GM03348 (cell line): ENCODE results near the gene DDX51.
"Not testable (repeated sequence)": the region's sequence is repeated elsewhere in the genome, so short reads cannot be mapped to it uniquely, and the experiment has no call there.

Source experiments
- DNase-seq: peaks from one replicate; pipeline ENCODE4 v3.0.0; 2012; ENCODE audit warnings: low spot score

DDX51 gene

GRCh38 chr12:132116709-132117557 is 27.2 kb downstream of the DDX51 start:
- no peak for DNase-seq

DNA sequence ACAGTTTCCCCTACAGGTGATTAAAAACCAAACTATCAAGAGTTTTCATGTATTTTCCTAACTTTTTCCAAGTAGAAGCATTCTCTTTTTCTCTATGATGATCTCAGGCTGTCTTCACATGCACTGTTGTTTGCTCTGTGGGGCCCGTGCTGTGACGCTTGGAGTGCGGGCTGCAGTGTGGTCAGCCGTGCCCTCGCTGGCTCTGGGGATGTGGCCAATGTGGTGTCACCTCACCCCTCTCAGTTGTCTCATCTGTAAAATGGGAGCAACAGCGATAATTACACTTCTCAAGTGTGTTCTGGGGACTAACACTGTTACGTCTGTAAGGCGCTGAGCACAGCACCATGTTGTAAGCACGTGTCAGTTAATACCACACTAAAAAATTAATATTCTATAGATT is 28.6 kb downstream of the DDX51 start:
- no peak for DNase-seq

- DNase-seq: no peak
These were observed 29.5 kb downstream of the DDX51 start for GRCh38 chr12:132114667-132115066.

GRCh38 chr12:132111654-132112304 is 32.3 kb downstream of the DDX51 start:
- no peak for DNase-seq

DNA sequence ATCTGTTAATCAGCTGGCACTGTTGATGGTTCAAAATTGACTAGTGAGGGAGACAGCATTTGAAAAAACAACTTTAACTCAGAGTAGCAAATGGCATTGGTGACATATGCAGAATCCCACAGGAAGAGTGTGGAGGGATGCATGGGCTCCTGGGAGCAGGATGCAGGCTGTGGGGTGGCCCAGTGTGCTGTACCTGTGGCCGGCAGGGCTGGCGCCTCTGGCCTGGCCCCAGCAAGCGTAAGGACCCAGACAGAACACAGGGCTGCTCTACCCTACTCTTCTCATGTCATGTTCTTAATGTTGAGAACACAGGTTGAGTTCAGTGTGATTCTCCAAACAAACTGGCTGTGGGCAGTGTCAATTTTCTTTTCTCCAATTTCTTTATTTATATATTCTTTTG is 33.4 kb downstream of the DDX51 start:
- no peak for DNase-seq

DNA sequence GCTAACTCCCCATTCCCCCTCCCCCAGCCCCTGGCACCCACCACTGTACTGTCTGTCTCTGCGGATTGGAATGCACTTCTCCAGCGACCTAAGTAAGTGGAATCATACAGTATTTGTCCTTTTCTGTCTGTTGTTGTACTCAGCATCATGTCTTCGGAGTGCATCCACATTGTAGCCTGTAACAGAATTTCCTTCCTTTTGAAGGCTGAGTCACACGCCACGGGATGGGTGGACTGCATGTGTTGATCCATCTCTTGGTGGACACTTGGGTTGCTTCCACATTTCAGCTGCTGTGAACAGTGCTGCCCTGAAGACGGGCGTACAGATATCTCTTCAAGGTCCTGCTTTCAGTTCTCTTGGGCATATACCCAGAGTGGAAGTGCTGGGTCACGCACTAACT is 34.4 kb downstream of the DDX51 start:
- DNase-seq: no peak

DNA sequence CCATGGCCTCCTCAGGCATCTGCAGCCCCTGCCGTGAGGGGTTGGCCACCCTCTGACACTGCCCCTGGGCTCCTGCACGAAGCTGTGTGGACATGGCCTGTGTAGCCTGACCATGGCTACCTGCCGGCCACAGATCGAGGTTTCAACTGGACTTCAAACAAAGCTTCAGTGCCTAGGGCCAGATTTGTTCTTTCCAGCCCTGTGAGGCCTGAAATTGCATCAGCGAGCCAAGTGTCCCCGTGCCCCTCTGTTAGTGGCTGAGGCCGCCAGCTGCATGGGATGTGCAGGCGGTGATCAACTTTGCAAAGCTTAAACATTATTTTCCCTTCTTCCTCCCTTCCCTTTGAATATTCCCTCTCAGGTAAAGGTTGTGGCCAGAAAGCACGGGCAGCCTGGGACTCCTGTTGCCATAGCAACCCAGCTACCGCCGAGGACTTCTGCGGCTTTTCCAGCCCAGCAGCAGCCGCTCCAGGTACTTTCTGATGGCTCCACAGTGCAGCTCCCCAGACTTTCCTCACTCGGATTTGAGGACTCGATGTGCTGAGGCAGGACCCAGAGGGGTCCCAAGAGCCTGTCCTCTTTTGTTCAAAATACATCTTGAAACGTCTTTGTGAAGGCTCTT is 35.8 kb downstream of the DDX51 start:
- DNase-seq: no peak

GRCh38 chr12:132106921-132107320 is 37.2 kb downstream of the DDX51 start:
- DNase-seq: no peak

- DNase-seq: no peak
These were observed 38.7 kb downstream of the DDX51 start for GRCh38 chr12:132105467-132105866.

DNA sequence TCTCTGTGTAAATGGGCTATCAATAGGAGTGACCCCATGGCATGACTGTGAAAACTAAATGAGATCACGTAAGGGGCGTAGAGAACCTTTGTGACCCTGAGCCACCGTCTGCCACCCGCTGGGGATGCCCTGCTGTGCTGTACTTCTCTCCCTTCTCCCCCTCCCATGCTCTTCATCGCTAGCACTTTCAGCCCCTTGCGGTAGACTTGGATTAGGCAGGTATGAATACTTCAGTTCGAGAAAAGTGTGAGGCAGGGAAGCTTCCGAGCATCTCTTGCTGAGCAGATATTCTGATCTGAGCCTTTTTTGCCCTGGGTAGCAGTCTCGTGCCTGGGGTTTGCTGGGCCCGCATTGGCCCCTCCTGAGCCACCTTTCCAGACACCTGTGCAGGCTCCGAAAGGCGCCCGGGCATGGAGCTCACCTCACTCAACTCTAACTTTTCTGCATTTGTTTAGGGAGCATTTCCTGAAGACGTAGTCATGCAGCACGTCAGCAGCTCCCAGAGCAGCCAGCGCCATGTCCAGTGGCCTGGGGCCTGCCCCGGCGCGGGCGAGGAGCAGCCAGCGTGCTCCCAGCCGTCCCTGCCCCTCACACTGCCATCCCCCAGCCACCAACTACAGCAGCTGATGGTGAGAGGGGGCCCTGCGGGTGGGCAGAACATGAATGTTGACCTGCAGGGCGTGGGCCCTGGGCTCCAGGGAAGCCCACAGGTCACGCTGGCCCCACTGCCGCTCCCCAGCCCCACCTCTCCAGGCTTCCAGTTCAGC is 40.4 kb downstream of the DDX51 start:
- no peak for DNase-seq

DNA sequence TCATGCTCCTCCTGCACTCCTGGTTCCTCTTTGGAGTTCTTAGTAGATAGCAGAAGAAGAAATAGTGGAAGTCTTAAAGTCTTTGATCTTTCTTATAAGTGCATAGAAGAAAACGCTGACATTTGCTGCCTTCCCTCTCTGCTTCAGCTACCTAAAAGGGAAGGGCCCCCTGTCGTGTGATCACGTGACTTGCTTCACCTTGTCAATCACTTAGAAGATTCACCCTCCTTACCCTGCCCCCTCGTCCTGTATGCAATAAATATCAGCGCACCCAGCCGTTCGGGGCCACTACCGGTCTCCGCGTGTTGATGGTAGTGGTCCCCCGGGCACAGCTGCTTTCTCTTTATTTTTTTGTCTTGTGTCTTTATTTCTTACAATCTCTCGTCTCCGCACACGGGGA is 41.0 kb downstream of the DDX51 start:
- not testable (repeated sequence) for DNase-seq

GRCh38 chr12:132102297-132102696 is 41.8 kb downstream of the DDX51 start:
- no peak for DNase-seq

DNA sequence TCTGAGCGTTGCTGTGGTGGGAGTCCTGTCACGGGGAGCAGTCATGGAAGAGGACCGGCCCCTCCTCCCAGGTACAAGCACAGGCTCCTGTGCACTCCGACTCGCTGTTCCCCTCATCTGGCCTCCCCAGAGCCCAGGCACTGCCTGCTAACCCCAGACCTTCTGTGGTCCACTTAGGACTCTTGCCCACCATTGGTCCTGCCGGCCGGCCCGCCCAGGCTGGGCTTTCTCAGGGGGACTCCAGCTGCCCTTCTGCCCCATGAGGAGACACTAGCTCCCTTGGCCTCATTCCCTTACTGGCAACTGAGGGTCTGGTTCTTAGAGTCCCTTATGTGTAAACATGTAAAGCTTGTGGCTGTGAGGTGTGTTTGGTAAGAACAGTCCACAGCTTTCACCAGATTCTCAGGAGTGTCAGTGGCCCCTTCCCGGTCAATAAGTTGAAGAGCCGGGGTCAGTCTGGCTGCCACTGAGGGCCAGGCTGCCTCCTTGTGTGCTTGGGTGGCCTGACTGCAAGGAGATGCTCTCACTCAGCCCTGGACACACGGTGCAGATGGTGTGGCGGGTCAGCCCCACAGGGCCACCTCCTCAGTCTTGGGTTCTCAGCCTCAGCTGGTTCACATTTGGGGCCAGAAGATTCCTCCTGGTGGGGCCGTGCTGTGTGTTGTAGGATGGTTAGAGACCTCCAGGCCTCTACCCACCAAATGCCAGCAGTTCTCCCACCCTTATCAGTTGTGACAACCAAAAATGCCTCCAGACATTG is 43.6 kb downstream of the DDX51 start:
- no peak for DNase-seq

DNA sequence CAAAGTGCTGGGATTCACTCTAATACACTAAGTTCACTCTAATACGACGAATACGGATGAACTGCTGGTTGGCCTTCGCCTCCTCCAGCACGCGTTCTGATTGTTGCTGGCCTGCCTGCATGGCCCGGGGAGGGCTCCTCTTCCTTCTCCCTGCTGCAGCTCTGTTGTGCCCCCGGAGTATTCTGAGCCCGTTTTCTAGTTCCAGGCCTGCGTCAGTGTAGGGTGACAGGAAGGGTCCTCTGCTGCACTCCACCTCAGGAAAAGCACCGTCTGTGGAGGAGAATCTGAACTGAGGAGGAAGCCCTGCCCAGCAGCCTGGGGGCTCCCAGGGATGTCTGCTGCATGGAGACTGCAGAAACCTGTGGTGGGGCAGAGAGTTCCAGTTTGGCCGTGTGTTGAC is 44.4 kb downstream of the DDX51 start:
- no peak for DNase-seq

GRCh38 chr12:132095520-132096409 is 48.4 kb downstream of the DDX51 start:
- DNase-seq: no peak

- DNase-seq: no peak
These were observed 49.7 kb downstream of the DDX51 start for GRCh38 chr12:132094269-132094891.

DNA sequence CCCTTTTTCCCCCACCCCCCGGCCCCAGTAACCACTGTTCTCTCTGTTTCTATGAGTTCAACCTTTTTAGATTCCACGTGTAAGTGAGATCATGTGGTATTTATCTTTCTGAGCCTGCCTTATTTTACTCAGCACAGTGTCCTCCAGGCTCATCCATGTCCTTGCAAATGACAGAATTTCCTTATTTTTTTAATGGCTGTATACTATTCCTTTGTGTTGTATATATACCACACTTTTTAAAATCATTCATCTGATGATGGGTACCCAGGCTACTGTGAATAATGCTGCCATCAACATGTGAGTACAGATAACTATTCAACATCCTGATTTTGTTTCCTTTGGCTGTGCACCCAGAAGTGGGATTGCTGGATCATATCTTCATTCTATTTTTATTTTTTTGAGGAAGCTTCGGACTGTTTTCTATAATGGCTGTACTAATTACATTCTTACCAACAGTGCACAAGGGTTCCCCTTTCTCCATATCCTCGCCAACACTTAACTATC is 54.7 kb downstream of the DDX51 start:
- no peak for DNase-seq
